ENCODE measurements around the gene DEK. TPM values are rescaled to one million over a fixed set of nuclear protein-coding genes. Genes with fewer than 3 reads are reported as not detected.
"Not testable (repeated sequence)": the region's sequence is repeated elsewhere in the genome, so short reads cannot be mapped to it uniquely, and the experiment has no call there.

DEK gene
- total RNA-seq, 1 donor from 2014 or later = 39.9 TPM

DNA sequence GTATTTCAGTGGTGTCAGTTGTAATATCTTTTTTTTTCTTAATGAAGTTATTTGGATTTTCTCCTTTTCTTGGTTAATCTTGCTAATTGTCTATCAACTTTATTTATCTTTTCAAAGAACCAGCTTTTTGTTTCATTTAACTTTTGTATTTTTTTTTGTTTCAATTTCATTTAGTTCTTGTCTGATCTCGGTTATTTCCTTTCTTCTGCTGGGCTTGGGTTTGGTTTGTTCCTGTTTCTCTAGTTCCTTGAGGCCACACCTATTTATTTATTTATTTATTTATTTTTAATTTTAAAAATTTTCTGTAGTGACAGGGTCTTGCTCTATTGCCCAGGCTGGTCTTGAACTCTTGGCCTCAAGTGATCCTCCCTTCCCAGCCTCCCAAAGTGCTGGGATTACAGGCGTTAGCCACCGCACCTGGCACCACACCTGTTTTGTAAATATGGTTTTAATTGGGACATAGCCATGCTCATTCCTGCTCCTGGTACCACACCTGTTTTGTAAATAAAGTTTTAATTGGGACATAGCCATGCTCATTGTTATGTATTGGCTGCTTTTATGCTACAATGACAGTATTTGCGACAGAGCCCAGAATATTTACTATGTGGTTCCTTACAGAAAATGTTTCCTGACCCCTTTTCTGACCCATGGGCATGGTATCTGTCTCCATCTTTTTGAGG, 86.9 kb downstream of the DEK start:
- Mint-ChIP-seq H3K36me3 (ENCODE audit: low read depth, unreplicated experiment) (peaks cover 12% of the 10 kb centered on the region), H3K4me1 (ENCODE audit: low read depth, unreplicated experiment) (peaks cover 2% of the 10 kb centered on the region), H3K4me3 (ENCODE audit: unreplicated experiment) (no peak overlapping the region), H3K27ac (ENCODE audit: unreplicated experiment) (no peak overlapping the region), H3K9me3 (ENCODE audit: unreplicated experiment) (no peaks in the 10 kb centered on the region), H3K27me3 (ENCODE audit: low read depth, unreplicated experiment) (no peaks in the 10 kb centered on the region)
- DNase-seq (ENCODE audit: low read depth) (no peak), FAIRE-seq (no peak)
- Histone ChIP-seq H3K36me3 (ENCODE audit: insufficient read depth, low read length) (no peaks in the 10 kb centered on the region), H3K27ac (ENCODE audit: low read depth, low read length) (no peak overlapping the region), H3K4me2 (ENCODE audit: low read length) (no peak overlapping the region), H4K20me1 (ENCODE audit: insufficient read depth, low read length) (no peaks in the 10 kb centered on the region), H3K79me2 (ENCODE audit: insufficient read depth, low read length) (no peaks in the 10 kb centered on the region), H3K27me3 (ENCODE audit: insufficient read depth, low read length) (no peaks in the 10 kb centered on the region), H3K9me3 (ENCODE audit: insufficient read depth, low read depth, low read length) (no peaks in the 10 kb centered on the region), H3K9ac (ENCODE audit: low read length) (no peak overlapping the region), H3K4me3 (ENCODE audit: insufficient read depth, low read depth, low read length) (no peak overlapping the region), H3K4me1 (ENCODE audit: insufficient read depth, low read length) (no peaks in the 10 kb centered on the region), H2AFZ (ENCODE audit: low read depth, low read length) (no peak overlapping the region)
- TF ChIP-seq, protein P1, sequence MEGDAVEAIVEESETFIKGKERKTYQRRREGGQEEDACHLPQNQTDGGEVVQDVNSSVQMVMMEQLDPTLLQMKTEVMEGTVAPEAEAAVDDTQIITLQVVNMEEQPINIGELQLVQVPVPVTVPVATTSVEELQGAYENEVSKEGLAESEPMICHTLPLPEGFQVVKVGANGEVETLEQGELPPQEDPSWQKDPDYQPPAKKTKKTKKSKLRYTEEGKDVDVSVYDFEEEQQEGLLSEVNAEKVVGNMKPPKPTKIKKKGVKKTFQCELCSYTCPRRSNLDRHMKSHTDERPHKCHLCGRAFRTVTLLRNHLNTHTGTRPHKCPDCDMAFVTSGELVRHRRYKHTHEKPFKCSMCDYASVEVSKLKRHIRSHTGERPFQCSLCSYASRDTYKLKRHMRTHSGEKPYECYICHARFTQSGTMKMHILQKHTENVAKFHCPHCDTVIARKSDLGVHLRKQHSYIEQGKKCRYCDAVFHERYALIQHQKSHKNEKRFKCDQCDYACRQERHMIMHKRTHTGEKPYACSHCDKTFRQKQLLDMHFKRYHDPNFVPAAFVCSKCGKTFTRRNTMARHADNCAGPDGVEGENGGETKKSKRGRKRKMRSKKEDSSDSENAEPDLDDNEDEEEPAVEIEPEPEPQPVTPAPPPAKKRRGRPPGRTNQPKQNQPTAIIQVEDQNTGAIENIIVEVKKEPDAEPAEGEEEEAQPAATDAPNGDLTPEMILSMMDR (IDR thresholded peaks at IDR 0.05; ENCODE audit: insufficient read depth, low read depth, low read length) = no peak
- TF ChIP-seq EZH2 (IDR thresholded peaks at IDR 0.05; ENCODE audit: insufficient read depth, low read length) = no peak

DNA sequence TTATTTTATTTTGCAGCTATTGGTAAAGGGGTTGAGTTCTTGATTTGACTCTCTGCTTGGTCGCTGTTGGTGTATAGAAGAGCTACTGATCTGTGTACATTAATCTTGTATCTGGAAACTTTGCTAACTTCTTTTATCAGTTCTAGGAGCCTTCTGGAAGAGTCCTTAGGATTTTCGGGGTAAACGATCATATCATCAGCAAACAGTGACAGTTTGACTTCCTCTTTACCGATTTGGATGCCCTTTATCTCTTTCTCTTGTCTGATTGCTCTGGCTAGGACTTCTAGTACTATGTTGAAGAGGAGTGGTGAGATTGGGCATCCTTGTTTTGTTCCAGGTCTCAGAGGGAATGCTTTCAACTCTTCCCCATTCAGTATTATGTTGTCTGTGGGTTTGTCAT, 88.1 kb downstream of the DEK start:
- not testable (repeated sequence) for H3K36me3 ChIP-seq (ENCODE audit: insufficient read depth, low read length); H3K4me3 Mint-ChIP-seq (ENCODE audit: unreplicated experiment); H3K4me1 Mint-ChIP-seq (ENCODE audit: low read depth, unreplicated experiment); H3K79me2 ChIP-seq (ENCODE audit: insufficient read depth, low read length); FAIRE-seq; H4K20me1 ChIP-seq (ENCODE audit: insufficient read depth, low read length); DNase-seq (ENCODE audit: low read depth); H2AFZ ChIP-seq (ENCODE audit: low read depth, low read length); H3K4me2 ChIP-seq (ENCODE audit: low read length); H3K4me3 ChIP-seq (ENCODE audit: insufficient read depth, low read depth, low read length); H3K27ac Mint-ChIP-seq (ENCODE audit: unreplicated experiment); H3K27me3 Mint-ChIP-seq (ENCODE audit: low read depth, unreplicated experiment); H3K4me1 ChIP-seq (ENCODE audit: insufficient read depth, low read length); H3K9ac ChIP-seq (ENCODE audit: low read length); H3K27ac ChIP-seq (ENCODE audit: low read depth, low read length); H3K9me3 ChIP-seq (ENCODE audit: insufficient read depth, low read depth, low read length); H3K27me3 ChIP-seq (ENCODE audit: insufficient read depth, low read length); H3K9me3 Mint-ChIP-seq (ENCODE audit: unreplicated experiment)
- H3K36me3 Mint-ChIP-seq (ENCODE audit: low read depth, unreplicated experiment) = peaks cover 11% of the 10 kb centered on the region

Other genes with a start within 250 kb of the DEK start
- gene NHLRC1, start 141.9 kb downstream of the DEK start, total RNA-seq = 0.29 TPM in 1 of 2 replicates, not detected in the other
- 10.5 and 11.7 TPM in 2 replicates for gene TPMT, start 109.5 kb downstream of the DEK start, total RNA-seq
- gene KDM1B, start 109.1 kb downstream of the DEK start, total RNA-seq = 16.5 and 19.0 TPM in 2 replicates
- 3.6 and 7.2 TPM in 2 replicates for gene RNF144B, start 122.8 kb upstream of the DEK start, total RNA-seq

All from astrocyte (in vitro differentiated cells and primary cell).